GM03348 (cell line): Measurements from ENCODE around the gene HBEGF.

ENCODE experiments used
- DNase-seq: peaks from one replicate; pipeline ENCODE4 v3.0.0; 2012; ENCODE audit warnings: low spot score

Gene HBEGF

GRCh38 chr5:140346348-140347221, at the start of gene HBEGF:
Gene HBEGF (minus strand): TSS chr5:140346603. CDS start chr5:140346328, 275 bp downstream.
- peak; percentile 95 for DNase-seq

GRCh38 chr5:140393738-140394137, 47.3 kb upstream of the HBEGF start:
- no peak for DNase-seq

GRCh38 chr5:140391732-140392131, 45.3 kb upstream of the HBEGF start:
- DNase-seq, result no peak

GRCh38 chr5:140391312-140391711, 44.9 kb upstream of the HBEGF start:
- DNase-seq, result peak; percentile 74

GRCh38 chr5:140388052-140388451, 41.6 kb upstream of the HBEGF start:
- no peak for DNase-seq

- DNase-seq, result no peak
Observed at GRCh38 chr5:140383300-140383699, 36.9 kb upstream of the HBEGF start.

- DNase-seq, result no peak
Observed at GRCh38 chr5:140382866-140383265, 36.5 kb upstream of the HBEGF start.

GRCh38 chr5:140381972-140382371, 35.6 kb upstream of the HBEGF start:
- no peak for DNase-seq

GRCh38 chr5:140381351-140381750, 34.9 kb upstream of the HBEGF start:
- no peak for DNase-seq

- peak; percentile 89 for DNase-seq
Observed at GRCh38 chr5:140372971-140373487, 26.6 kb upstream of the HBEGF start.

- no peak for DNase-seq
Observed at GRCh38 chr5:140371356-140372151, 25.2 kb upstream of the HBEGF start.

GRCh38 chr5:140367256-140368013, 21.0 kb upstream of the HBEGF start:
- no peak for DNase-seq

GRCh38 chr5:140366589-140367255, 20.3 kb upstream of the HBEGF start:
- no peak for DNase-seq

- no peak for DNase-seq
Observed at GRCh38 chr5:140365941-140366340, 19.5 kb upstream of the HBEGF start.

GRCh38 chr5:140365282-140365681, 18.9 kb upstream of the HBEGF start:
- DNase-seq, result no peak

- no peak for DNase-seq
Observed at GRCh38 chr5:140364472-140364765, 18.0 kb upstream of the HBEGF start.

GRCh38 chr5:140363631-140364471, 17.4 kb upstream of the HBEGF start:
- DNase-seq, result no peak

- peak; percentile 90 for DNase-seq
Observed at GRCh38 chr5:140362875-140363630, 16.6 kb upstream of the HBEGF start.

- DNase-seq, result no peak
Observed at GRCh38 chr5:140362311-140362710, 15.9 kb upstream of the HBEGF start.

- DNase-seq, result no peak
Observed at GRCh38 chr5:140361901-140362300, 15.5 kb upstream of the HBEGF start.
